HG03439 (cell line): Measurements from ENCODE around the gene TRPM8.
"Not testable (repeated sequence)": the region's sequence is repeated elsewhere in the genome, so short reads cannot be mapped to it uniquely, and the experiment has no call there.

Source experiments
- ATAC-seq: cut with Tn5 transposase; IDR thresholded peaks from one replicate; pipeline ENCODE4 v1.9.1; 2021; ENCODE audit warnings: mild to moderate bottlenecking, moderate library complexity; ENCODE audit not compliant: unreplicated experiment

TRPM8 gene

GRCh38 chr2:233917116-233917515, at the start of gene TRPM8:
Gene TRPM8, plus strand, starts transcription at chr2:233917373. Its CDS starts 9,165 bp downstream, at chr2:233926538.
- no peak for ATAC-seq

GRCh38 chr2:233867993-233868532, 49.1 kb upstream of the TRPM8 start, which contains the start of gene MSL3B:
Gene MSL3B, minus strand, starts transcription at chr2:233868386.
- no peak for ATAC-seq

- ATAC-seq = no peak
These were observed 45.7 kb upstream of the TRPM8 start for GRCh38 chr2:233871432-233871831.

GRCh38 chr2:233872125-233872524, 45.0 kb upstream of the TRPM8 start:
- not testable (repeated sequence) for ATAC-seq

- ATAC-seq = no peak
These were observed 34.8 kb upstream of the TRPM8 start for GRCh38 chr2:233882353-233882752.

- no peak for ATAC-seq
These were observed 24.4 kb upstream of the TRPM8 start for GRCh38 chr2:233892793-233893192.

GRCh38 chr2:233896253-233896652, 20.9 kb upstream of the TRPM8 start:
- not testable (repeated sequence) for ATAC-seq

GRCh38 chr2:233901367-233901766, 15.8 kb upstream of the TRPM8 start:
- no peak for ATAC-seq

- ATAC-seq = no peak
These were observed 15.3 kb upstream of the TRPM8 start for GRCh38 chr2:233901884-233902283.

GRCh38 chr2:233905945-233906344, 11.2 kb upstream of the TRPM8 start:
- ATAC-seq = no peak

GRCh38 chr2:233907627-233908026, 9.5 kb upstream of the TRPM8 start:
- ATAC-seq = no peak

- no peak for ATAC-seq
These were observed 4.3 kb upstream of the TRPM8 start for GRCh38 chr2:233912691-233913423.

- ATAC-seq = no peak
These were observed 2.0 kb upstream of the TRPM8 start for GRCh38 chr2:233915128-233915527.

- no peak for ATAC-seq
These were observed 2.1 kb downstream of the TRPM8 start for GRCh38 chr2:233919319-233919718.

GRCh38 chr2:233919938-233920337, 2.8 kb downstream of the TRPM8 start:
- ATAC-seq = no peak

- ATAC-seq = no peak
These were observed 5.3 kb downstream of the TRPM8 start for GRCh38 chr2:233922471-233922870.

GRCh38 chr2:233925402-233925801, 8.2 kb downstream of the TRPM8 start:
- ATAC-seq = no peak

- ATAC-seq = no peak
These were observed 9.6 kb downstream of the TRPM8 start for GRCh38 chr2:233926806-233927205.

GRCh38 chr2:233928594-233929351, 11.6 kb downstream of the TRPM8 start:
- ATAC-seq = no peak

GRCh38 chr2:233929352-233930022, 12.3 kb downstream of the TRPM8 start:
- ATAC-seq = no peak

- ATAC-seq = no peak
These were observed 17.4 kb downstream of the TRPM8 start for GRCh38 chr2:233934524-233934923.
